Gastrocnemius medialis (tissue), 4 donors: ENCODE data around the gene PSMC5.

Source experiments
- CTCF ChIP-seq, 5 experiments: fragments of 450-650 bp in 3 of 5; fragments of 200-600 bp in 2 of 5; sonication (generic) in 2 of 5; IDR thresholded peaks in 4 of 5; conservative IDR thresholded peaks in 1 of 5; 1 replicate in 4 of 5; 2 replicates in 1 of 5; pipeline ENCODE4 v1.5.1; 2016 to 2019; ENCODE audit warnings: antibody characterized with exemption in 5 of 5, mild to moderate bottlenecking in 3 of 5, moderate library complexity in 3 of 5
- POLR2A ChIP-seq, 2 donors: fragments of 450-650 bp; IDR thresholded peaks; one replicate each; pipeline ENCODE4 v1.6.1; 2017; ENCODE audit warnings: antibody characterized with exemption in 2 of 2, mild to moderate bottlenecking in 2 of 2, moderate library complexity in 2 of 2

- TF ChIP-seq CTCF (IDR thresholded peaks at IDR 0.05 in 4 of 5, conservative IDR thresholded peaks at IDR 0.05 in 1 of 5) (no peak), POLR2A (IDR thresholded peaks at IDR 0.05) (no peak)
These were observed 3.4 kb upstream of the PSMC5 start for GRCh38 chr17:63823659-63824331.
